Mesothelial cell of epicardium (in vitro differentiated cells): Measurements from ENCODE around the gene COL5A1. TPM values are rescaled to one million over a fixed set of nuclear protein-coding genes. Genes with fewer than 3 reads are reported as not detected.

ENCODE experiments used
- DNase-seq, 2 experiments: peaks; one replicate each; pipeline ENCODE4 v3.0.0; 2021; ENCODE audit warnings: low spot score in 2 of 2; ENCODE audit not compliant: unreplicated experiment in 2 of 2
- H3K27ac Mint-ChIP-seq: 2 replicates; pipeline ENCODE4 v1.8.0; 2021; ENCODE audit warnings: mixed read lengths
- H3K27me3 Mint-ChIP-seq: 2 replicates; pipeline ENCODE4 v1.8.0; 2021; ENCODE audit warnings: low read depth, mixed read lengths
- H3K36me3 Mint-ChIP-seq: 2 replicates; pipeline ENCODE4 v1.8.0; 2021; ENCODE audit warnings: mixed read lengths
- H3K4me1 Mint-ChIP-seq: 2 replicates; pipeline ENCODE4 v1.8.0; 2021; ENCODE audit warnings: mixed read lengths
- H3K4me3 Mint-ChIP-seq: 2 replicates; pipeline ENCODE4 v1.8.0; 2021; ENCODE audit warnings: mild to moderate bottlenecking, moderate library complexity, mixed read lengths
- H3K9me3 Mint-ChIP-seq: 2 replicates; pipeline ENCODE4 v1.8.0; 2021; ENCODE audit warnings: mixed read lengths
- total RNA-seq: library from RNA; stranded (reverse); gene quantifications from 3 replicates; pipeline ENCODE4 v1.2.1, GENCODE V29; 2021
- TF ChIP-seq, protein P1 (sequence below): fragments of 200-600 bp; sonication (generic); IDR thresholded peaks from one replicate; pipeline ENCODE4 v1.5.0; 2021; ENCODE audit warnings: antibody characterized with exemption; ENCODE audit not compliant: unreplicated experiment

Gene COL5A1
- total RNA-seq, 1 donor from 2014 or later = 605 TPM

DNA sequence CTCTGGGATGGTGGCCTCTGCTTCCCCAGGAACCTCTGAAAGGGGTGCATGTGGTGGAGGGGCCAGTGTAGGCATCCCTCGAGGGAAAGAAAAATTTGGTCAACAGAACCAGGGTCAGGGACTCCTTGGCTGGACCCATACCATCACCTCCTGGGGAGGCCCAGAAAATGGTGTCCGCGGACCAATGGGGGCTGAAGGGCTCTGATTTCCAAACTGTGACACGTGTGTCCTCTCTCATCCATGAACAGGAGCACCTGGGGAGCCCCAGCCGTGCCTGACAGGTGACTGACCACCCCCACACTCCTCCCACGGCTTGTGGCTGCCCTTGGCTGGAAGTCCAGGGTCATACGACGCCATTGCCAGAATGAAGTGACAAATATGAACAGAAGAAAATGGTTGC is 242.9 kb downstream of the COL5A1 start:
- no peaks in the 10 kb centered on the region for H3K4me1 Mint-ChIP-seq
- H3K27me3 Mint-ChIP-seq = peaks cover 14% of the 10 kb centered on the region
- DNase-seq = no peak
- H3K27ac Mint-ChIP-seq = no peak overlapping the region
- TF ChIP-seq, protein P1, sequence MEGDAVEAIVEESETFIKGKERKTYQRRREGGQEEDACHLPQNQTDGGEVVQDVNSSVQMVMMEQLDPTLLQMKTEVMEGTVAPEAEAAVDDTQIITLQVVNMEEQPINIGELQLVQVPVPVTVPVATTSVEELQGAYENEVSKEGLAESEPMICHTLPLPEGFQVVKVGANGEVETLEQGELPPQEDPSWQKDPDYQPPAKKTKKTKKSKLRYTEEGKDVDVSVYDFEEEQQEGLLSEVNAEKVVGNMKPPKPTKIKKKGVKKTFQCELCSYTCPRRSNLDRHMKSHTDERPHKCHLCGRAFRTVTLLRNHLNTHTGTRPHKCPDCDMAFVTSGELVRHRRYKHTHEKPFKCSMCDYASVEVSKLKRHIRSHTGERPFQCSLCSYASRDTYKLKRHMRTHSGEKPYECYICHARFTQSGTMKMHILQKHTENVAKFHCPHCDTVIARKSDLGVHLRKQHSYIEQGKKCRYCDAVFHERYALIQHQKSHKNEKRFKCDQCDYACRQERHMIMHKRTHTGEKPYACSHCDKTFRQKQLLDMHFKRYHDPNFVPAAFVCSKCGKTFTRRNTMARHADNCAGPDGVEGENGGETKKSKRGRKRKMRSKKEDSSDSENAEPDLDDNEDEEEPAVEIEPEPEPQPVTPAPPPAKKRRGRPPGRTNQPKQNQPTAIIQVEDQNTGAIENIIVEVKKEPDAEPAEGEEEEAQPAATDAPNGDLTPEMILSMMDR = no peak
- no peaks in the 10 kb centered on the region for H3K36me3 Mint-ChIP-seq
- no peak overlapping the region for H3K4me3 Mint-ChIP-seq
- no peaks in the 10 kb centered on the region for H3K9me3 Mint-ChIP-seq

DNA sequence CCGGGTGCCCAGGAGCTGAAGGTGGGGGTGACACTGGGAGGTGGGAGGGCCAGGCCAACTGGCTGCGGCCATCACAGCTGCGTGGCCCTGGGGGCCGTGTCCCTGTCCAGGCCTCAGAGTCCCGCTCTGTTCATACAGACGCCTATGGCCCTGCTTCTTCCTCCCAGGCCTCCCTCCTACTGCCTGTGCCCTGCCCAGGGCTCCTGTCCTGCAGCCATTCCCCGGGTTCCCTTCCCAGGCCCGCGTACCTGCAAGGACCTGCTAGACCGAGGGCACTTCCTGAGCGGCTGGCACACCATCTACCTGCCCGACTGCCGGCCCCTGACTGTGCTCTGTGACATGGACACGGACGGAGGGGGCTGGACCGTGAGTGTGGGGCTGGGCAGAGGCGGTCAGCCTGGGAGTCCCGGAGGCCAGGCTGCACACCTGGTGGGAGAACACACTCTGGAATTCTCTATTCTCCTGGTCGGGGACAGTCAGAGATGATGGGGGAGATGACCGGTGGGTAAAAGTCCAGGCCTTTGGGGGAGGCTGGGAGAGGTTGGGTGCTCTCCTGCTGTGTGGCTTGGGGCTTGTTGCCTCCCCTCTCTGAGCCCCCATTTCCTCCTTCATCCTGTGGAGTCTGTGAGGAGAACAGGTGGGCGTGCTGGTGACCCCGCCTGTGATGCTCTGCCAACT is 243.5 kb downstream of the COL5A1 start:
- H3K4me1 Mint-ChIP-seq = no peaks in the 10 kb centered on the region
- H3K9me3 Mint-ChIP-seq = no peaks in the 10 kb centered on the region
- H3K36me3 Mint-ChIP-seq = no peaks in the 10 kb centered on the region
- TF ChIP-seq, protein P1 = no peak
- H3K27me3 Mint-ChIP-seq = peaks cover 10% of the 10 kb centered on the region
- no peak overlapping the region for H3K4me3 Mint-ChIP-seq
- H3K27ac Mint-ChIP-seq = no peak overlapping the region
- DNase-seq = no peak

DNA sequence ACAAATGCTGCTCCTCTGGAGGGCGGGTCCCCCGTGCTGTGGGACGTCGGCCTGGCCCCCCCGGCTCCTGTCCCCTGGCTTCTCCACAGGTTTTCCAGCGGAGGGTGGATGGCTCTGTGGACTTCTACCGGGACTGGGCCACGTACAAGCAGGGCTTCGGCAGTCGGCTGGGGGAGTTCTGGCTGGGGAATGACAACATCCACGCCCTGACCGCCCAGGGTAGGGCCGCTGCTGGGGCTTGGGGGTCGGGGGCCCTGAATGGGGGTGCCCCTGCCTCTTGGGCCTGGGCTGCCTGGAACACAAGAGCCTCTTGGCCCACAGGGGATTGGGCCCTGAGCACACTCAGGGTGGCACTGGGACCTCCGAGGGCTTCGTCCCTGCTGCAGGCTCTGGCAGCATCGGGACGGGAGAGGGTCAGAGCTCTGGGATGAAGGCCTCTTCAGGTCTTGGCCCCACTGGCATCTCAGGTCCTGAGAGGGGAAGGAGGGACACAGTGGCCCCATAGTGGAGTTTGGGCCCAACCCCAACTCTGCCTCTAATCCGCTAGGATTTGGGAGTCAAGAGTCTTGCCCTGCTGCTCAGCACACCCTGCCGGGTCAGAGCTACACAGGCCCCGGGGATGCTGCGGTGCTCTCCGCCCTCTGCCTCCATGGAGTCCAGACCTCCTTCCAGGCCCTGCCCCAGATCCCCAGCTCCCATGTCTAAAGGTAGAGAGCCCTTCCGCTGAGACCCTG is 244.2 kb downstream of the COL5A1 start:
- Mint-ChIP-seq H3K36me3 (no peaks in the 10 kb centered on the region), H3K4me1 (peaks cover under 1% of the 10 kb centered on the region), H3K4me3 (no peak overlapping the region), H3K27ac (no peak overlapping the region), H3K27me3 (peaks cover 9% of the 10 kb centered on the region), H3K9me3 (no peaks in the 10 kb centered on the region)
- TF ChIP-seq, protein P1 = no peak
- no peak for DNase-seq

DNA sequence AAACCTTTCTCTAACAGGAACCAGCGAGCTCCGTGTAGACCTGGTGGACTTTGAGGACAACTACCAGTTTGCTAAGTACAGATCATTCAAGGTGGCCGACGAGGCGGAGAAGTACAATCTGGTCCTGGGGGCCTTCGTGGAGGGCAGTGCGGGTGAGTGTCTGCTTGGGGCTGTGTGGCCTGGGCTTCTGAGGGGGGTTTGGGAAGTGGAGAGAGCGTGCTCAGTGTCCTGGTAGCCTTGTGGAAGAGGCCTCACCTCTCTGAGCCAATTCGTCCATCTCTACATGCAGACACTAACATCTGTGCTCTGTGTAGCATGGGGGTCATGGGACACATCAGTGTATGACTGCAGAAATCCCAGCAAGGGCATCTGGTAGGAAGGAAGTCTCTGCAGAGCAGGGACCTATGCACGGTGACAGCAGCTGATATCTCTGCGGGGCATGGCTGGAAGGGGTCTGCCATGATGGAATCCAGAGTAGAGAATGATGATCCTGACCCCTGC is 244.9 kb downstream of the COL5A1 start:
- H3K27ac Mint-ChIP-seq = no peak overlapping the region
- H3K4me1 Mint-ChIP-seq = peaks cover 4% of the 10 kb centered on the region

DNA sequence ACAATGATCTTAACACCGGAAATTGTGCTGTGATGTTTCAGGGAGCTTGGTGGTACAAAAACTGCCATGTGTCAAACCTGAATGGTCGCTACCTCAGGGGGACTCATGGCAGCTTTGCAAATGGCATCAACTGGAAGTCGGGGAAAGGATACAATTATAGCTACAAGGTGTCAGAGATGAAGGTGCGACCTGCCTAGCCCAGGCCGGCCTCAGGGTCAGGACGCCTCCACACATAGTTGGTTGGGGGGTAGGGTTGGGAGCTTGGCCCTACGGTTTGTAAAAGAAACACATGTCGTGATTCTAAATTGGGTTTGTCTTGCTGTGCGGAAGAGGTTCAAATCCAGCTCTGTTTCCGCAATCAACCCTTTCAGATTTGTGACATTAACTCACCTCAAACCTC is 245.6 kb downstream of the COL5A1 start:
- Mint-ChIP-seq H3K4me3 (no peak overlapping the region), H3K27ac (no peak overlapping the region), H3K4me1 (peaks cover 5% of the 10 kb centered on the region), H3K36me3 (no peaks in the 10 kb centered on the region), H3K9me3 (no peaks in the 10 kb centered on the region), H3K27me3 (peaks cover 9% of the 10 kb centered on the region)
- TF ChIP-seq, protein P1 = no peak
- peak in 1 of 2 experiments; percentile 11 for DNase-seq

More for the DNA sequence above, 244.9 kb downstream of the COL5A1 start:
- Mint-ChIP-seq H3K9me3 (no peaks in the 10 kb centered on the region), H3K4me3 (no peak overlapping the region), H3K27me3 (peaks cover 9% of the 10 kb centered on the region), H3K36me3 (no peaks in the 10 kb centered on the region)
- TF ChIP-seq, protein P1 = no peak
- DNase-seq = peak in 1 of 2 experiments; percentile 31
